ENCODE data around the gene FADS2.

The FADS2 gene

GRCh38 chr11:61851113-61851899, 23.2 kb downstream of the FADS2 start:
- ATAC-seq, result no peak
- TF ChIP-seq CREB5 (CRISPR knock-in tag; IDR thresholded peaks at IDR 0.05; ENCODE audit: low read depth), result no peak
- TF ChIP-seq OSR1 (CRISPR knock-in tag; IDR thresholded peaks at IDR 0.05), result no peak
- no peak for TF ChIP-seq ESRRG (CRISPR knock-in tag; IDR thresholded peaks at IDR 0.05)
- TF ChIP-seq ZFP3 (CRISPR knock-in tag; IDR thresholded peaks at IDR 0.05), result no peak
- TF ChIP-seq ZNF8 (CRISPR knock-in tag; IDR thresholded peaks at IDR 0.05), result no peak
- no peak for TF ChIP-seq GLIS3 (CRISPR knock-in tag; IDR thresholded peaks at IDR 0.05)
- no peak for TF ChIP-seq BACH2 (CRISPR knock-in tag; IDR thresholded peaks at IDR 0.05; ENCODE audit: borderline replicate concordance)

- TF ChIP-seq TOX (CRISPR knock-in tag; IDR thresholded peaks at IDR 0.05; ENCODE audit: borderline replicate concordance), result no peak
- ATAC-seq, result no peak
Observed at GRCh38 chr11:61851900-61852295, 23.8 kb downstream of the FADS2 start.

DNA sequence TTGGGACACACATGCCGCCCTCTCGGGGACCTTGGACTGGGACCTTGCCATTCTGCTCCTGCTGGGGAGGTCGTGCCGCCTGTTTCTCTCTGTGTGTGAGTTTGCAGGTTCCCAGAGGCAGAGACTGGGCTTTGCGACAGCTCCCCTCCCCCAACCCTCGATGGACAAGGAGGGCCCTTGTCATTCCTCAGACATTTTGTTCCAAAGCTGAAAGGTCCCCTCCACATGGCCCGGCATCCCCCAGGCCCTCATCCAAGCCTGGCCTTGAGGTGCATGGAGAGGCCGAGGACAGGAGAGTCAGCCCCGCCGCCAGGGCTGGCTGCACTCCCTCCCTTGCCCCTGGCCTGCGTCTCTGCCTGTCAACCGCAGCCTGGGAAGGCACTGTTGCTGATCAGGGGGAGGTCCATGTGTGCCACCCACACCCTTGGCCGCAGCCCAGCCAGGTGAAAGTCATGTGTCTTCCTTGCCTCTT, 25.6 kb downstream of the FADS2 start:
- TF ChIP-seq TCF4 (CRISPR knock-in tag; IDR thresholded peaks at IDR 0.05; ENCODE audit: borderline replicate concordance) (no peak), ZNF70 (CRISPR knock-in tag; IDR thresholded peaks at IDR 0.05) (no peak), OSR1 (CRISPR knock-in tag; IDR thresholded peaks at IDR 0.05) (no peak), ZFP30 (CRISPR knock-in tag; IDR thresholded peaks at IDR 0.05) (no peak), TOX (CRISPR knock-in tag; IDR thresholded peaks at IDR 0.05; ENCODE audit: borderline replicate concordance) (no peak), CSDC2 (CRISPR knock-in tag; IDR thresholded peaks at IDR 0.05) (no peak), CREB5 (CRISPR knock-in tag; IDR thresholded peaks at IDR 0.05; ENCODE audit: low read depth) (no peak), PPARA (CRISPR knock-in tag; IDR thresholded peaks at IDR 0.05; ENCODE audit: borderline replicate concordance) (no peak), ESRRG (CRISPR knock-in tag; IDR thresholded peaks at IDR 0.05) (no peak), ISL1 (CRISPR knock-in tag; IDR thresholded peaks at IDR 0.05) (no peak), ZC3H10 (CRISPR knock-in tag; IDR thresholded peaks at IDR 0.05) (no peak), ARNTL (CRISPR knock-in tag; IDR thresholded peaks at IDR 0.05; ENCODE audit: borderline replicate concordance, low read depth) (no peak), TSHZ2 (CRISPR knock-in tag; IDR thresholded peaks at IDR 0.05) (no peak), ZNF8 (CRISPR knock-in tag; IDR thresholded peaks at IDR 0.05) (no peak), ZNF565 (CRISPR knock-in tag; conservative IDR thresholded peaks at IDR 0.05; ENCODE audit: low read depth) (no peak), RARB (CRISPR knock-in tag; IDR thresholded peaks at IDR 0.05) (no peak), ZFP3 (CRISPR knock-in tag; IDR thresholded peaks at IDR 0.05) (no peak)
- TF ChIP-seq, protein P1, sequence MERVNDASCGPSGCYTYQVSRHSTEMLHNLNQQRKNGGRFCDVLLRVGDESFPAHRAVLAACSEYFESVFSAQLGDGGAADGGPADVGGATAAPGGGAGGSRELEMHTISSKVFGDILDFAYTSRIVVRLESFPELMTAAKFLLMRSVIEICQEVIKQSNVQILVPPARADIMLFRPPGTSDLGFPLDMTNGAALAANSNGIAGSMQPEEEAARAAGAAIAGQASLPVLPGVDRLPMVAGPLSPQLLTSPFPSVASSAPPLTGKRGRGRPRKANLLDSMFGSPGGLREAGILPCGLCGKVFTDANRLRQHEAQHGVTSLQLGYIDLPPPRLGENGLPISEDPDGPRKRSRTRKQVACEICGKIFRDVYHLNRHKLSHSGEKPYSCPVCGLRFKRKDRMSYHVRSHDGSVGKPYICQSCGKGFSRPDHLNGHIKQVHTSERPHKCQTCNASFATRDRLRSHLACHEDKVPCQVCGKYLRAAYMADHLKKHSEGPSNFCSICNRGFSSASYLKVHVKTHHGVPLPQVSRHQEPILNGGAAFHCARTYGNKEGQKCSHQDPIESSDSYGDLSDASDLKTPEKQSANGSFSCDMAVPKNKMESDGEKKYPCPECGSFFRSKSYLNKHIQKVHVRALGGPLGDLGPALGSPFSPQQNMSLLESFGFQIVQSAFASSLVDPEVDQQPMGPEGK (CRISPR knock-in tag; IDR thresholded peaks at IDR 0.05; ENCODE audit: borderline replicate concordance), result no peak
- TF ChIP-seq, protein P2, sequence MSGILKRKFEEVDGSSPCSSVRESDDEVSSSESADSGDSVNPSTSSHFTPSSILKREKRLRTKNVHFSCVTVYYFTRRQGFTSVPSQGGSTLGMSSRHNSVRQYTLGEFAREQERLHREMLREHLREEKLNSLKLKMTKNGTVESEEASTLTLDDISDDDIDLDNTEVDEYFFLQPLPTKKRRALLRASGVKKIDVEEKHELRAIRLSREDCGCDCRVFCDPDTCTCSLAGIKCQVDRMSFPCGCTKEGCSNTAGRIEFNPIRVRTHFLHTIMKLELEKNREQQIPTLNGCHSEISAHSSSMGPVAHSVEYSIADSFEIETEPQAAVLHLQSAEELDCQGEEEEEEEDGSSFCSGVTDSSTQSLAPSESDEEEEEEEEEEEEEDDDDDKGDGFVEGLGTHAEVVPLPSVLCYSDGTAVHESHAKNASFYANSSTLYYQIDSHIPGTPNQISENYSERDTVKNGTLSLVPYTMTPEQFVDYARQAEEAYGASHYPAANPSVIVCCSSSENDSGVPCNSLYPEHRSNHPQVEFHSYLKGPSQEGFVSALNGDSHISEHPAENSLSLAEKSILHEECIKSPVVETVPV (CRISPR knock-in tag; IDR thresholded peaks at IDR 0.05), result no peak
- TF ChIP-seq, protein P3, sequence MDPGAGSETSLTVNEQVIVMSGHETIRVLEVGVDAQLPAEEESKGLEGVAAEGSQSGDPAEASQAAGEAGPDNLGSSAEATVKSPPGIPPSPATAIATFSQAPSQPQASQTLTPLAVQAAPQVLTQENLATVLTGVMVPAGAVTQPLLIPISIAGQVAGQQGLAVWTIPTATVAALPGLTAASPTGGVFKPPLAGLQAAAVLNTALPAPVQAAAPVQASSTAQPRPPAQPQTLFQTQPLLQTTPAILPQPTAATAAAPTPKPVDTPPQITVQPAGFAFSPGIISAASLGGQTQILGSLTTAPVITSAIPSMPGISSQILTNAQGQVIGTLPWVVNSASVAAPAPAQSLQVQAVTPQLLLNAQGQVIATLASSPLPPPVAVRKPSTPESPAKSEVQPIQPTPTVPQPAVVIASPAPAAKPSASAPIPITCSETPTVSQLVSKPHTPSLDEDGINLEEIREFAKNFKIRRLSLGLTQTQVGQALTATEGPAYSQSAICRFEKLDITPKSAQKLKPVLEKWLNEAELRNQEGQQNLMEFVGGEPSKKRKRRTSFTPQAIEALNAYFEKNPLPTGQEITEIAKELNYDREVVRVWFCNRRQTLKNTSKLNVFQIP (CRISPR knock-in tag; IDR thresholded peaks at IDR 0.05; ENCODE audit: borderline replicate concordance, low read depth), result no peak
- no peak for ATAC-seq
